ENCODE measurements around the gene TMEM207. TPM values are rescaled to one million over a fixed set of nuclear protein-coding genes. Genes with fewer than 3 reads are reported as not detected.

The TMEM207 gene
- polyA plus RNA-seq, 1 of the 3 experiments (the other 2 are of a cell fraction) = not detected

DNA sequence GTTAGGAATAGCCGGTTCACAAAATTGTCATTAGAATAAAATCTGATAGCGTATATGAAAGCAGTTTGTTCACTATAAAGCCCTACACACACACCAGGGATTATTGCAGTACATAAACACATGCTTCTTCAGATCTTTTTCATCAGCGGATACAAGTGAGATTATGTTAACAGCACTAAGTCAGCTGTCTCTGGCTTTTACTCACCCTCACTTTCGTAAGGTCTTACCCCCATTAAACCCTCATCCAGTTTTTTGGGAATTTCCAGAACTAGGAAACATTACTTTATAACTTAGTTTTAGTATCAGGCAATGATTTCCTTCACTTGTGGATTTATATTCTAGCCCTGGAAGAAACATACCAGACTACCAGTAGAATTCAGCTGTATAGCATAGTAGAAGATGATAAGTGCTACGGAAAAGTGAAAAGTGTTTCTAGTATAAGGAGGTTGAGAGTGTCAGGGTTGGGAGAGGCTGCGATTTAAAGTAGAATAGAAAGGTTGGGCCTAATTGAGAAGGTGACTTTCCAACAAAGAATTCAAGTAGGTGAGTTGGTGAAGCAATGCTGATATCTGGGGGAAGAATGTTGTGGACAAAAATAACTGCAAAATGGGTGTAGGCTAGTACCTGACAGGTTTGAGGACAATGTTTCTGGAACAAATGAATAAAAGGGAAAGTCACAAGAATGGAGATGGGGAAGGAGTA lies 22.7 kb downstream of the TMEM207 start:
- TF ChIP-seq RCOR1 (IDR thresholded peaks at IDR 0.05; ENCODE audit: low read length) (no peak), FOXM1 (IDR thresholded peaks at IDR 0.05; ENCODE audit: low read depth) (no peak), GATA2 (CRISPR knock-in tag; IDR thresholded peaks at IDR 0.05) (no peak), TEAD4 (IDR thresholded peaks at IDR 0.05; ENCODE audit: borderline replicate concordance, insufficient read depth) (no peak), TCF12 (IDR thresholded peaks at IDR 0.05) (no peak), RAD21 (IDR thresholded peaks at IDR 0.05; ENCODE audit: low read length) (no peak), POLR2AphosphoS5 (IDR thresholded peaks at IDR 0.05; ENCODE audit: low read depth, low read length) (no peak), EZH2phosphoT487 (IDR thresholded peaks at IDR 0.05; ENCODE audit: borderline replicate concordance, low read depth) (no peak), ELF1 (IDR thresholded peaks at IDR 0.05) (no peak), RXRA (IDR thresholded peaks at IDR 0.05; ENCODE audit: borderline replicate concordance, low read depth) (no peak)
- TF ChIP-seq, protein P1, sequence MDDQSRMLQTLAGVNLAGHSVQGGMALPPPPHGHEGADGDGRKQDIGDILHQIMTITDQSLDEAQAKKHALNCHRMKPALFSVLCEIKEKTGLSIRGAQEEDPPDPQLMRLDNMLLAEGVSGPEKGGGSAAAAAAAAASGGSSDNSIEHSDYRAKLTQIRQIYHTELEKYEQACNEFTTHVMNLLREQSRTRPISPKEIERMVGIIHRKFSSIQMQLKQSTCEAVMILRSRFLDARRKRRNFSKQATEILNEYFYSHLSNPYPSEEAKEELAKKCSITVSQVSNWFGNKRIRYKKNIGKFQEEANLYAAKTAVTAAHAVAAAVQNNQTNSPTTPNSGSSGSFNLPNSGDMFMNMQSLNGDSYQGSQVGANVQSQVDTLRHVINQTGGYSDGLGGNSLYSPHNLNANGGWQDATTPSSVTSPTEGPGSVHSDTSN (IDR thresholded peaks at IDR 0.05) = no peak
- no peaks in the 10 kb centered on the region for H3K79me2 ChIP-seq (ENCODE audit: insufficient read depth)
- no peak overlapping the region for H3K9ac ChIP-seq
- H3K27ac ChIP-seq (ENCODE audit: low read depth in 2 of 2, low read length in 1 of 2) = no peak overlapping the region
- H3F3A ChIP-seq (replicated peaks; ENCODE audit: insufficient read depth) = no peaks in the 10 kb centered on the region
- H3K36me3 ChIP-seq (replicated peaks in 1 of 2; ENCODE audit: control insufficient read depth in 1 of 2, insufficient read depth in 2 of 2, low read length in 1 of 2) = no peaks in the 10 kb centered on the region
- WGBS (ENCODE audit: low lambda C conversion rate) = 14% methylated on average over 6 of the region's 6 CpGs
- H3K9me3 ChIP-seq = no peaks in the 10 kb centered on the region
- no peaks in the 10 kb centered on the region for H4K20me1 ChIP-seq (ENCODE audit: insufficient read depth)
- DNase-seq = no peak
- no peaks in the 10 kb centered on the region for H3K4me1 ChIP-seq (ENCODE audit: control insufficient read depth in 1 of 2, insufficient read depth in 2 of 2, low read depth in 1 of 2, low read length in 1 of 2)
- CTCF ChIA-PET = interaction anchor here (5.0 kb wide), 1 partner anchor 465 kb away, joined by 23 read pairs; no protein-coding TSS in a partner anchor
- H3K4me3 ChIP-seq (ENCODE audit: low read depth in 2 of 2, low read length in 1 of 2) = no peak overlapping the region
- POLR2A ChIA-PET = no interaction called here
- H3K27me3 ChIP-seq (ENCODE audit: insufficient read depth) = peaks cover 6% of the 10 kb centered on the region; the same call in 1 of the 2 replicates
- H3K4me2 ChIP-seq = no peak overlapping the region
- no peaks in the 10 kb centered on the region for H3K9me2 ChIP-seq
- no peak overlapping the region for H2AFZ ChIP-seq (ENCODE audit: low read depth)

DNA sequence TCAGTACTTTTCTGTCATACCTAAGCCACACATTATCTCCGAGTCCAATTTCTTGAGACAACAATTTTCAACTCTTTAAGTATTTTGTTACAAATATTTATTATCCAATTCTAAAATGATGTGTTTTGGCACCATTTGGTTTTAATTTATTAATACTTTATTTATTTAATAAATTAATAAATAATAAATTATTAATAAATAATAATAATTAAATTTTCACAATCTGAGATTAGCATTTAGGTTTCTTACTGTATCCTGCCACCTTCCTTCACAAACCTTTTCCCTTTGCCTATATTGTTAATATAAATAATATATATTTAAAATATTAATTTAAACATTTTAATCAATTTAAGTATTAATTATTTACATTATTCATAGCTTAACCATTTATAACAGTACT lies 23.9 kb downstream of the TMEM207 start:
- no peak overlapping the region for H2AFZ ChIP-seq (ENCODE audit: low read depth)
- no peaks in the 10 kb centered on the region for H3K4me1 ChIP-seq (ENCODE audit: control insufficient read depth in 1 of 2, insufficient read depth in 2 of 2, low read depth in 1 of 2, low read length in 1 of 2)
- H3K4me3 ChIP-seq (ENCODE audit: low read depth in 2 of 2, low read length in 1 of 2) = no peak overlapping the region
- no peaks in the 10 kb centered on the region for H3K79me2 ChIP-seq (ENCODE audit: insufficient read depth)
- H3K27me3 ChIP-seq (ENCODE audit: insufficient read depth) = peaks cover 6% of the 10 kb centered on the region; the same call in 1 of the 2 replicates
- TF ChIP-seq FOXJ3 (CRISPR knock-in tag; IDR thresholded peaks at IDR 0.05) = no peak
- TF ChIP-seq, protein P2, sequence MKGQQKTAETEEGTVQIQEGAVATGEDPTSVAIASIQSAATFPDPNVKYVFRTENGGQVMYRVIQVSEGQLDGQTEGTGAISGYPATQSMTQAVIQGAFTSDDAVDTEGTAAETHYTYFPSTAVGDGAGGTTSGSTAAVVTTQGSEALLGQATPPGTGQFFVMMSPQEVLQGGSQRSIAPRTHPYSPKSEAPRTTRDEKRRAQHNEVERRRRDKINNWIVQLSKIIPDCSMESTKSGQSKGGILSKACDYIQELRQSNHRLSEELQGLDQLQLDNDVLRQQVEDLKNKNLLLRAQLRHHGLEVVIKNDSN (IDR thresholded peaks at IDR 0.05; ENCODE audit: borderline replicate concordance, low read depth) = no peak
- no peak for TF ChIP-seq SIN3A (IDR thresholded peaks at IDR 0.05; ENCODE audit: borderline replicate concordance, low read depth, low read length)
- no peak for TF ChIP-seq RXRA (IDR thresholded peaks at IDR 0.05; ENCODE audit: borderline replicate concordance, low read depth)
- no peak for TF ChIP-seq FOSL2 (IDR thresholded peaks at IDR 0.05; ENCODE audit: borderline replicate concordance, low read depth)
- TF ChIP-seq EZH2phosphoT487 (IDR thresholded peaks at IDR 0.05; ENCODE audit: borderline replicate concordance, low read depth) = no peak
- TF ChIP-seq, protein P3, sequence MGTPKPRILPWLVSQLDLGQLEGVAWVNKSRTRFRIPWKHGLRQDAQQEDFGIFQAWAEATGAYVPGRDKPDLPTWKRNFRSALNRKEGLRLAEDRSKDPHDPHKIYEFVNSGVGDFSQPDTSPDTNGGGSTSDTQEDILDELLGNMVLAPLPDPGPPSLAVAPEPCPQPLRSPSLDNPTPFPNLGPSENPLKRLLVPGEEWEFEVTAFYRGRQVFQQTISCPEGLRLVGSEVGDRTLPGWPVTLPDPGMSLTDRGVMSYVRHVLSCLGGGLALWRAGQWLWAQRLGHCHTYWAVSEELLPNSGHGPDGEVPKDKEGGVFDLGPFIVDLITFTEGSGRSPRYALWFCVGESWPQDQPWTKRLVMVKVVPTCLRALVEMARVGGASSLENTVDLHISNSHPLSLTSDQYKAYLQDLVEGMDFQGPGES (IDR thresholded peaks at IDR 0.05; ENCODE audit: low read depth, low read length) = no peak
- no peak for TF ChIP-seq EP300 (IDR thresholded peaks at IDR 0.05; ENCODE audit: borderline replicate concordance in 1 of 2, low read depth in 1 of 2, low read length in 1 of 2)
- TF ChIP-seq TEAD4 (IDR thresholded peaks at IDR 0.05; ENCODE audit: borderline replicate concordance, insufficient read depth) = no peak
- no peak for TF ChIP-seq JUND (IDR thresholded peaks at IDR 0.05)
- TF ChIP-seq, protein P4, sequence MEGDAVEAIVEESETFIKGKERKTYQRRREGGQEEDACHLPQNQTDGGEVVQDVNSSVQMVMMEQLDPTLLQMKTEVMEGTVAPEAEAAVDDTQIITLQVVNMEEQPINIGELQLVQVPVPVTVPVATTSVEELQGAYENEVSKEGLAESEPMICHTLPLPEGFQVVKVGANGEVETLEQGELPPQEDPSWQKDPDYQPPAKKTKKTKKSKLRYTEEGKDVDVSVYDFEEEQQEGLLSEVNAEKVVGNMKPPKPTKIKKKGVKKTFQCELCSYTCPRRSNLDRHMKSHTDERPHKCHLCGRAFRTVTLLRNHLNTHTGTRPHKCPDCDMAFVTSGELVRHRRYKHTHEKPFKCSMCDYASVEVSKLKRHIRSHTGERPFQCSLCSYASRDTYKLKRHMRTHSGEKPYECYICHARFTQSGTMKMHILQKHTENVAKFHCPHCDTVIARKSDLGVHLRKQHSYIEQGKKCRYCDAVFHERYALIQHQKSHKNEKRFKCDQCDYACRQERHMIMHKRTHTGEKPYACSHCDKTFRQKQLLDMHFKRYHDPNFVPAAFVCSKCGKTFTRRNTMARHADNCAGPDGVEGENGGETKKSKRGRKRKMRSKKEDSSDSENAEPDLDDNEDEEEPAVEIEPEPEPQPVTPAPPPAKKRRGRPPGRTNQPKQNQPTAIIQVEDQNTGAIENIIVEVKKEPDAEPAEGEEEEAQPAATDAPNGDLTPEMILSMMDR (IDR thresholded peaks at IDR 0.05) = no peak
- TF ChIP-seq FOXM1 (IDR thresholded peaks at IDR 0.05; ENCODE audit: low read depth) = no peak
- TF ChIP-seq NFIC (IDR thresholded peaks at IDR 0.05; ENCODE audit: borderline replicate concordance) = no peak
- TF ChIP-seq GATA2 (CRISPR knock-in tag; IDR thresholded peaks at IDR 0.05) = no peak
- TF ChIP-seq TAF1 (IDR thresholded peaks at IDR 0.05; ENCODE audit: borderline replicate concordance, low read depth, low read length) = no peak
- TF ChIP-seq RAD21 (IDR thresholded peaks at IDR 0.05; ENCODE audit: low read length) = no peak
- no peak for TF ChIP-seq MEF2A (IDR thresholded peaks at IDR 0.05; ENCODE audit: borderline replicate concordance, low read depth)
- TF ChIP-seq RCOR1 (IDR thresholded peaks at IDR 0.05; ENCODE audit: low read length) = no peak
- no peak overlapping the region for H3K4me2 ChIP-seq
- POLR2A ChIA-PET = no interaction called here
- H3K9me3 ChIP-seq = no peaks in the 10 kb centered on the region
- no peaks in the 10 kb centered on the region for H3F3A ChIP-seq (replicated peaks; ENCODE audit: insufficient read depth)
- CTCF ChIA-PET = interaction anchor here (0.8 to 5.0 kb wide), 4 partner anchors 37 to 464 kb away, joined by 3 to 23 read pairs (median 4); no protein-coding TSS in a partner anchor
- no peak overlapping the region for H3K9ac ChIP-seq
- no peaks in the 10 kb centered on the region for H3K9me2 ChIP-seq
- H3K36me3 ChIP-seq (replicated peaks in 1 of 2; ENCODE audit: control insufficient read depth in 1 of 2, insufficient read depth in 2 of 2, low read length in 1 of 2) = no peaks in the 10 kb centered on the region
- no peak overlapping the region for H3K27ac ChIP-seq (ENCODE audit: low read depth in 2 of 2, low read length in 1 of 2)
- H4K20me1 ChIP-seq (ENCODE audit: insufficient read depth) = no peaks in the 10 kb centered on the region
- 46% methylated on average over 1 of the region's 1 CpG for WGBS (ENCODE audit: low lambda C conversion rate)
- no peak for DNase-seq

Data from SK-N-SH (cell line).